Activated CD4-positive, CD25-positive, alpha-beta regulatory T cell treated with anti-CD3 and anti-CD28 coated beads, Interleukin-2, amount 50 U/mL, for 16 hours (primary cell): ENCODE data around the gene EMC8.

Experiments used
- DNase-seq: peaks from one replicate; pipeline ENCODE4 v3.0.0-alpha.2; 2020; ENCODE audit warnings: low read depth, low spot score

Gene EMC8

DNA sequence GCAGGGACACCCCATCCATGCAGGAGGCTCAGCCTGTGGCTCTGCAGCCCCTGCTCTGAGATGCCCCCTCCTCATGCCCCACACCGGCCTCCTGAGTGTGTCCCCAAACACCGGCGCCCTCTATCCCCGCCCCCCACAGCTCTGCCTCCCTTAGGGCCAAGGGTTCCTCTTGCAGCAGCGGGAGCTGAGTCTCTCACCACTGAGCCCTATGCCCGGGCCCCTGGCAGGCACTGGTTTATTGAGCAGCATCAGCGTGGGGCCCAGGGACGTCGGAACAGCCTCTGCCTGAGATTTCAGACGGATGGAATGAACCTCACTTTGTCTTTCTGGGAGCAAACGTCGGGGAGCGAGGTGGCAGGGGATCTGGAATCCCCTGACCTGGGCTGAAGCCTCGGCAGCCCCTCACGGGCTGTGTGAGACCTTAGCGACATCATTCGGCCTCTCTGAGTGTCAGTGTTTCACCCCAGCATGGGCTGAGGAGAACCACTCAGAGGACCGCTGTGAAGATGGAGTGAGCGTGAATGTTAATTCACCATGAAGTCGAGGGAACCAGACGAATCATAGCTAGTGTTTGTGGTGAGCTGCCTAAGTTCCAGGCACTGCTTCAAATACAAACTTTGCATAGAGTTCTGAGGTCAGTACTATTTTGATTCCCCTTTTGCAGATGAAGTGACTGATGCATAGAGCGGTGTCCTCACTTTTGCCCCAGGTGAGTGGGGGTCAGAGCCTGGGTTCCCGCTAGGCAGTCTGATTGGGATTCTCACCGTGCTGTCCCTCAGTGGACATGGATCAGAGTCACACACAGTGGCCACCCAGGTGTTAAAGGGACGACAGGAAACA lies 43.2 kb downstream of the EMC8 start:
- no peak for DNase-seq

DNA sequence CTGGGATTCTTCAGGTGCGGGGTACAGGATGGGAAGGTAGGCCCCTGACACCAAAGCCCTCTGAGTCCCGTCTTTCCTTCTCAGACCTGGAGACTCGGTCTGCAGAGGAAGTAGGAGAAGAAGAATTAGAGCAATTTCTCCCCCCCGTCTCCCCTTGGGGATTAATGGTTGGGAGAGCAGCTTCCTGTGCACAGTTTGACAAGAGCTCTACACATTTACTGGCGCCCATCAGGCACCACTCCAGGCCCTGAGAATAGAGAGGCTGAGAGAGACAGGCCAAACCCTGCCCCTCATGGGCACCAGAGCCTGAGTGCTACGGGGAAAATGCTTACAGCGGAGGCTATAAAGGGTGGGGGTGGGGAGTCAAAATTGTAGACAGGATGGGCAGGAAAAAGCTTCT lies 44.9 kb downstream of the EMC8 start:
- DNase-seq, result no peak

DNA sequence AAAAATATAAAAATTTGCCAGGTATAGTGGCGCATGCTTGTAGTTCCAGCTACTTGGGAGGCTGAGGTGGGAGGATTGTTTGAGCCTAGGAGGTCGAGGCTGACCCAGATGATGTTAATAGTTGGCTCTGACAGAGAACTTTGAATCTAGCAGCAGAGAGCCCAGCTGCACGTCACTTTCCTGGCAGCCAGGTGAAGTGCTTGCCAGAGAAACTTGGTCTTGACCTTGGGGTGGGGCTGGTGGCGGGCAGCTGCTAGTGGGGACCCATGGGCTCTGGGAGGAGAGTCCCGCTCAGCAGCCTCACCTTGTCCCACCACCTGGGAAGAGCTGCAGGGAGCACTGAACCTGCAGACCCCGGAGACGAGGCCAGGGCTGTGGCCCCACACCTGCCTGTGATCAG lies 45.4 kb downstream of the EMC8 start:
- DNase-seq, result no peak

DNA sequence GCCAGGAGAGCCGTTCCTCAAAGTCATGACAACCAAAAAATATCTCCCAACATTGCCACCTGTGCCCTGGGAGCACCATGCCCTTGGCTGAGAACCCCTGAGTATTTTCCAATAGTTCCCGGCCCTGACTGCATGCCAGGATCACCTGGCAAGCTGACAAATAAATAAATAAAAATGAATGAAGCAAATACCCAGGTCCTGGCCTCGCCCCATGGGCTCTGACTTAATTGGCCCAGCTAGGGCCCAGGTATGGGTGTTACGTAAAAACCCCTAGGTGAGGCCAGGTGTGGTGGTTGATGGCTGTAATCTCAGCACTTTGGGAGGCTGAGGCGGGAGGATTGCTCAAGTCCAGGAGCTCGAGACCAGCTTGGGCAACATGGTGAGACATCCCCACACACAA lies 45.8 kb downstream of the EMC8 start:
- DNase-seq, result no peak

DNA sequence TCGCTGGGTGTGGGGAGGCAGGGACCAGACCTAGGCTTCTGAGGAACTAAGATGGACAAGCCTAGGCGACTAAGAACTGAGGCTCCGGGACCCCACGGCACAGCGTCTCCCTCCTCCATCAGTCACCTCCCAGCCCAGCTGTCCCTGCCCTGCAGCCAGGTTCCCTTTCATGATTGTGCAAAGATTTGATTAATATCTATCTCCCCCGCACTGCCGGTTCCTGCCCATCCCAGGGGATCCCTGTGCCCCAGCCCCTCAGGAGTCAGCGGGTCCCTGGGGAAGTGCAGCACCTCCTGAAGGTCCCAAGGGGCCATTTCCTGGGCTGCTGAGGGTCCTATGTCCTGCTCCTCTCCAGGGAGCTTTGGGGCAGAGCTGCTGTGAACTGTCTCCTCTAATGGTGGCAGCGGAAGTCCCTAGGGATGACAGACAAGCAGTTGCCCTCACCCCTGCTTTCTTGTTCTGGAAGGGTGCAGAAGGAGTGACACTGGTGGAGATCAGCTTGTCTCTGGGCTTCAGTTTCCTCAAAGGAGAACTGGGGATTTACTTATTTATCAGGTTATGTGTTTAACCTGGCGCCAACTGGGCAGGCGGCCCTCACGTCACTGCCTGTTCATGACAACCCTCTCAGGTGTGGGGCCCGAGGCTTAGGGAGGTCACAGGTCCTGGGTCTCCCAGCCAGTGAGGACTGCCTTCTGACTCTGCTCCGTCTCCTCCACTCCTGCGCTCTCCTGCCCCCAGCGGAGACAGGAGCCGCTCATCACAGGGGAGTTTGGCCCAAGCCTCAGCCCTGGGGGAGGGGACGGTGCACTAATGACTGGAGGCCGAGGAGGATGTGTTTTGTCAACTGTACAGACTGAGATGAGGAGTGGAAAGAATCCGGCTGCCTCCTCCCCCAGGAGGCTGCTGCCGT lies 46.6 kb downstream of the EMC8 start:
- DNase-seq, result no peak

DNA sequence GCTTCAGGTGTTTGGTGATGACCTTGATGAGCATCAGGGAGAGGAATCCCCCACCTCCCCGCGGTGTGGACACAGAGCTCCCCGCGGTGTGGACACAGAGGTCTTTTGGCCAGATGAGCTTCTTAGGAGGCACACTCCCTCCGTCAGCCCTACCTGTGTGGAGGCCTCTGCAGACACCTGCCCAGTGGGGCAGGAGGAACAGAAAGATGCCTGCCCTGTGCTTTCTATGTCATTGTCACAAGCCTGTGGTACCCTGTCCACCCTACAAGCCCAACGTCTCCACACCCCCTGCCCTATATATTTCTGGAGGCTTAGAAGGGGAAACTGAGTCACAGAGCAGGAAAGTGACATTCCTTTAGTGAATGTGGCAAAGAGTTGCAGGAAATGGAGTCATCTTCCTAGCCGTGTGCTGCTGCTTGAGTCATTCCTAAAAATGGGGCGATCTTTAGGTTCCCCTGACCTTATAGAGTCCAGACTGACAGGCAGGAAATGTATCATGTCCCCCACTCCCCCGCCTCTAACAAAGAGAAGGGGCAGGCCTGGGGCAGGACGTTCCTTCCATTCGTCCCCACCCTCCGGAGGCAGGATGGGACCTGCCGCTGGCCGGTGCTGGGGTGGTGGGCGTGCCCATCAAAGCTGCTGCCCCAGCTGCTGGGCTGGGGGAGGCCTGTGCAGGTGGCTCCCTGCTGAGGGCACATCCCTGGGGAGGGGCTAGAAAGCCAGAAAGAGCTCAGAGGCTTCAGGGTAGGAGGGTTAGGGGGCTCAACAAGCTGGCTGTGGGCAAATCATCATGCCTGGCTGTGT lies 47.4 kb downstream of the EMC8 start:
- DNase-seq, result no peak

DNA sequence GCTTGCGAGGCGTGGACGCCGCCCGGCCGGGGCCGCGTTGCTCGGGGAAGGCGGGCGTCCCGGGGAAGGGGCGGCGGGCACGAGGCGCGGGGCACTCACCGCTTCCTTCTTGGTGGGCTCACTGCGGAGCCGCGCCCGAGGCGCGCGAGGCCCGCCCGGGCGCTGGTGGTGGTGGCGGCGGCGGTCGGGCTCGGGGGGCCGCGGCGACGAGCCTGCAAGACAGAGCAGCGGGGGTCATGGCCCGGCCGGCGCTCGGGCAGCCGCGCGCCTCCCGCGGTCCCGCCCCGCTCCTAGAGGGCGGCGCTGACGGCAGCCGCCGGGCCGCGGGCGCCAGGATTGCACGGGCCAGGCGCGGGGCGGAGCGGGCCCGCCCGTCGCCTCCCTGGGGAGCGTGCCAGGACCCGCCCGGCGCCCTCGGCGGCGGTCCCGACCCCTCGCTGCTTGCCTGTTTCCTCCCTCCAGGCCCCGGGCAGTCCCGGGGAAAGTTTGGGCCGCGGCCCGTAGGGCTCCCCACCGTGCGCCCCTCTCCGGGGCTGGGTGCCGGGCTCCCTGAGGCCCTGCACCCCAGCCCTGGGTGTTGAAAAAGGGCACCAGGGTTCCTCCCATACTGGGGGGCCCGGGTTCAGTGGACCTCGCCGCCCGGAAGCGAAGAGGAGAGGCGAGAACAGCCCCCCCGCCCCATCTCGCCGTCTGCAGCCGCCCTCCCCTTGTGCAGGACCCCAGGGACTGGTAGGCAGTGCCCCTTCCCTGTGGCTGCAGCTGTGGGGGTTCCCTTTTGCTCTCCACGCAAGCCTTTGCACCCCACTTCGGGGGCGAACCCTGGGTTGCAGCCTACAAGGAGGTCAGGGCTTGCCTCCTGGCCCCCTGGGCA lies 48.3 kb downstream of the EMC8 start, which contains the start of gene C16orf74:
Gene C16orf74, minus strand, starts transcription at position 270 of the 871 bp plus-strand sequence. CDS start 15,879 bp downstream, outside the sequence.
- DNase-seq, result no peak

DNA sequence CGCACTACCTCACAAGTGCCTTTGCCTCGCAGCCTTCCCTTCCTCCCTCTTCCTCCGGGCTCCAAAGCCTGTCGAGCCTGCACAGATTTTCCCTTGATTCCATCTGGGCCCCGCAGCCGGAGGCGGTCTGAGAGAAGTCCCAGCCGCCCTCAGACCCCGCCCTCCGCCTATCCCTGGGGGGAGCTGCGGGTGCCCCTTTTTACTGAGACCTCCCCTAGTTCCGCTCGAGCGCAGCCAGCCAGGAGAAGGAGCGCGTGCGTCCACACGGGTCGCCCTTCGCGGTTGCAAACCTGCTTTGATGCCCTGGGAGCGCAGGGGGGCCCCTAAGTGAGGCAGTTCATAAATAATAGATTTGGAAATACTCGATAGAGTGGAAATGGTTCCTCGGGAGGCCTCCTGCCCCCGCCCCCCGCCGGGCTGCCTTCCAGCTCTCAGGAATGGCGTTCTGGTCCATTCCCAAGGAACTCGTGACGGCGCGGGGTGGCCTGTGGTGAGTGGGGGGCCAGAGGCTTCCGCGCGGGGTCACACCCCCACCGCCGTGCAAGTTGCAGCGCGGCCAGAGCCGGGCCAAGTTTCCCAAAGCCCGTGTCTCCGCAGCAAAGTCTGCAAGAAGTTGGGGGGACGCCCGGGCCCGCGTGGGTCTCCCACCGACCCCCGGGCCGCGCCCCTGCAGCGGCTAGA lies 49.1 kb downstream of the EMC8 start:
- DNase-seq, result no peak

DNA sequence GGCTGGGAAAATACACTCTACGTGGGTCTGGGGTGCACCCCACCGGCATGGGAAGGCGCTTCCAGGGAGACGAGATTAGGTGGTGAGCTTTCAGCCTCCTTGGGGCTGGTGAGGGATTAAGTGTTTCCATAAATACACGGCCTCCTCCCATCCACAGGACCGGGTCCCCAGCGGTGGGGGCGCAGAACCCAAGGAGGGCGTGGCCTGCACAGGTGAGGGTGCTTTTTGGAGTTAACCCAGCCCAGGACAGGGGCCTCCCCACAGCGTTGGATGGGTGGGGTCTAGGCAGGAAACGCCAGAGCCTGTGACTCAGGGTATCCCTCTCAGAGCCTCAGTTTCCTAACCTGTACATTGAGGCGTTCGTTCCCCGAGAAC lies 49.6 kb downstream of the EMC8 start:
- DNase-seq, result no peak

DNA sequence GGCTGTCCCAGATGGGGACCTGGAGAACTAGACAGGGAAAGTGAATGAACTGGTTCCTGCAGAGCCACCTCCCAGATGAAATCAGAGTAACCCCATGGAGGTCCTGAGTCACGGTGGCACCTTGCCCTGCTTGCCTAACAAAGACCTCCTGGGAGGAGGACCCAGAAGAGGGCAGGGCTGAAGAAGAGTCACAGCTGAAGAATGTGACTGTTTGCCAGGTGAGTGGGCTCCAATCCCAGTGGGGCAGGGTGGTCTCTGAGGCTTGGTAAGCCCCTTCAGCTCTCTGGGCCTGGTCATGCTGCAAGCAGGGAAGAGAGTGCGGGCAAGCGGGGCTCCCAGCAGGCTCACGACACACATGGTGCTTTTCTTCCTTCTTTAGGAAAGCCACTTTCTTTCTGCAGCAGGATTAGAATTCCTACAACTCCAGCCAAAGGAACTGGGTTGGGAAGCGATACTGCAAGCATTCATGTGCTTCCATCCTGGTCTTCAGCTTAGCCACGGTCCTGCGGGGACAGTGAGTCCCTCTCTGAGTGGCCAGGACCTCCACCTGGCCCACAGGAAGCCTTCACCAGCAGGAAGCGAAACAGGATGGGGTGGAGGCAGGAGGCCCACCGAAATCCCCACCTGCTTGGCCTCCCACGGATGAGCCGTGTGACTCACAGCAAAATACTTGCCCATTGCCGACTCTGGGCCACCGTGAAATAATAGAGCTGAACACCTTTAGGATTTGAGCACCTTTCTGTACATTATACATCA lies 52.7 kb downstream of the EMC8 start:
- no peak for DNase-seq

DNA sequence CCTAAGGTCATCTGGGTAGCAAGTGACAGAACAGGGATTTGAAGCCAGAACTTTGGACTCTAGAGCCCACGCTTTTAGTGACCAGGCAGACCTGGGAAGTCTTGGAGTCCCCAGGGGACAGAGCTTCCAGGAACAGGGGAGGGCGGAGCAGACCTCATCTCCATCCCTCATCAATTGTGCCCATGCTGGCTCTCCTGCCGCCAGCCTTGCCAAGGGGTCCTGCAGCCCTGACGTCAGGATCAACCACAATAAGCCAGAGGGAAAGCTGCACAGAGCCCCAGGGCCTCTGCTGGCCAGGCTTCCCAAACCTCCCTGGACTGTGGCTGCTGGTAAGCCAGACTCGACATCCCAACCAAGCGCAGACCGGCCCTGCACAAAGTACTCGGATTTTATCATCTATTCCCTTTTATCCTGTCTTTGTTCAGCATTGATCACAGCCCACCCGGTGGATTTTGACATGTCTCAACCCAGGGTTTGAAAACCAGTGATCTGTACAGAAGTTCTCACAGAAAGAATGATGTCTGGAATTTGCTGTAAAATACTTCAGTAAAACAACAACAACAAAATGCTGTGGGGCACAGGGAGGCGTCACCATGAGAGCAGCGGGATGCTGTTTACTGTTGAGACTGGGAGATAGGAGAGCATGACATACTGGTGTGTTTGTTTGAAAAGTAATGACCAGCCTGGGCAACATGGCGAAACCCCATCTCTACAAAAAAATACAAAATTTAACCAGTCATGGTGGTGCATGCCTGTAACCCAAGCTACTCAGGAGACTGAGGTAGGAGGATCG lies 60.2 kb downstream of the EMC8 start:
- no peak for DNase-seq

DNA sequence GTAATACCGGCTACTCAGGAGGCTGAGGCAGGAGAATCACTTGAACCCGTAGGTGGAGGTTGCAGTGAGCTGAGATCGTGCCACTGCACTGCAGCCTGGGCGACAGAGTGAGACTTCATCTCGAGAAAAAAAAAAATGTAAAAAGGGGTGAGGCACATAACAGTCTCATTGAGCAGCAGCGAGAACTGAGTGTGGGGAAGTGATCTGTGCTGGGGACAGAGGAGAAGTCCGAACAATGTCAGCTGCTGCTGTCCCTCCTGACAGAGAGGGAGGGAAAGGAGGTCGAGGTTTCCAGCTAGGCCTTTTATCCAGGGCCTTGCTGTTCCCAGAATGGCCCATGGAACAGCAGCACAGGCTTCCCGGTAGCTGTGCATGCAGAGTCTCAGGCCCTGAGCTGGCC lies 62.4 kb downstream of the EMC8 start:
- no peak for DNase-seq

DNA sequence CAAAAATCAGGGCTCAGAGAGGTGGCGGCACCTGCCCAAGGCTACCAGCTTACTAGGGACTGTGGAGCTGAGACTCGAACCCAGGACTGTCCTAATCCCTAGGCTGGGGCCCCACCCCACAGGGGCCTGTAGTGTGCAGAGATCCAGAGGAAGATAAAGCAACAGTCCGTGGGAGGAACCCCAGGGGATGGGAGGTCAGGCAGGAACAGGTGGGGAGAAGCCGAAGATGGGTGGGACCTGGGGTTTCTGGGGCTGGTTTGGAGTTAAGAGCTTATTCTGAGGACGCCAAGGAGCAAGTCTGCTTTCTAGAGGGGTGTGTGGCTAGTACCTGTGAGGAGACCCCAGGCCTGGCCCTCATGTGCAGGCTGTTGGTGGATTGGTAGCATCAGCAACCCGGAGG lies 63.4 kb downstream of the EMC8 start:
- no peak for DNase-seq

DNA sequence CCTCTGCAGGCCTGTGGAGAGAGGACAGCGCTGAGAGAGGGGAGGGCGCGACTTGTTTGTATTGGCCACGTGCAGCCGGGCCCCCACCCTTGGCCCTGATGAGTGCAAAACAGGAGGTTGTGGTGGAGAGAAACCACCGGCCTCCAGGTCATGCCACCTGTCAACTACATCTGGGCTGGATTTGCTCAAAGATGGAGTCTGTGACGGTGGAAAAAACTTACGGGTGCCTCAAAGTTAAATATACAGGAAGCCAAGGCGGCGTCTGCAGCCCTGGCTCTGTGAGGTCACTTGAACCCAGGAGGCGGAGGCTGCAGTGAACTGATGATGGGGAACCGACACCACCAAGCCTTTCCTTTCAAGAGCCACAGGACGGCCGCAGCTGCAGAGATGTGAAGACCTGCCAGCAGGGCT lies 64.1 kb downstream of the EMC8 start:
- DNase-seq, result peak; percentile 11

DNA sequence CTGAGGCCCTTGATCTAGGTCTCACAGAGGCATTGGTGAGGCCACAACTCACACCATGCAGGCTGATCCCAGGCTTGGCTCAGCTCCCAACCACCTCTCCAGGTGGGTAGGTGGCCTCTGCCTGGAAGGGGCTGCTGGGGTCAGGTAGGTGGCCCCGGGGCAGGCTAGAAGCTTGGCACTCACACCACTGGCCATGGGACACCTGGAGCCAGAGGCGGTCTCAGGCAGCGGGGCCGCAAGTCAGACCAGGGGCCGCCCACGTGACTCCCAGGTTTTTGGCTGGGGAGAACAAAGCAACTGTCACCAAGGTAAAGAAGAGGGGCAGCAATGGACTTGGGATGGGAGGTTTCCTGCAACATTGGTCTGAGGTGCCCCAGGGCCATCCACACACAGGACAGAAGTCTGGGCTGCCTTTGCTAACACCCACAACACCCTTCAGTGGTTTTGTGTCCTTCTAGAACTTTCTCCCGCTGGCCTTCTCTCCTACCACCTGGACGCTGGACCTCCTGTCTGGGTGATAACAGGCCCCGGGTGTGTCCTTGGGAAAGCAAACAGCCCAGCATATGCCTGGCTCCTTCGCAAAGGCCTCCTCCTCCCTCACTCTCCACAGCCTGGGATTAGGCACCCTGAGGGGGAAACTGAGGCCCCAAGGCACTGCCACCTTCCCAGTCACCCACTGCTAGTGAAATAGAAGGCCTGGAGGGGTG lies 64.9 kb downstream of the EMC8 start:
- no peak for DNase-seq

DNA sequence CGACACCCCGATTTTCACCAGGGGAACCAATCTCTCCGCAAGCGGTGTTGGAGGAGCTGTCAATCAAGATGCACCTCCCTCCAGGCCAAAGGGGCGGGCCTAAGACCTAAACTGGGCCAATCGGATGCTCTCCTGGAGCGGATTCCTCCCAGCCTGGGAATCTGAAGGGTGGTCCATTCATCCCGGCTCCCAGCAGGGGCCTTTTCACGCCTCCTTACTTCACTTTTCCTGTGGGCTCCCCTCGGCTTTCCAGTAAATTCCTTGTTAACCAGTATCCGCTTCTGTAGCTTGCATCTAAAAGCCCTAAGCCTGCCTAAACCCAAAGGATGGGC lies 65.5 kb downstream of the EMC8 start:
- DNase-seq, result no peak

DNA sequence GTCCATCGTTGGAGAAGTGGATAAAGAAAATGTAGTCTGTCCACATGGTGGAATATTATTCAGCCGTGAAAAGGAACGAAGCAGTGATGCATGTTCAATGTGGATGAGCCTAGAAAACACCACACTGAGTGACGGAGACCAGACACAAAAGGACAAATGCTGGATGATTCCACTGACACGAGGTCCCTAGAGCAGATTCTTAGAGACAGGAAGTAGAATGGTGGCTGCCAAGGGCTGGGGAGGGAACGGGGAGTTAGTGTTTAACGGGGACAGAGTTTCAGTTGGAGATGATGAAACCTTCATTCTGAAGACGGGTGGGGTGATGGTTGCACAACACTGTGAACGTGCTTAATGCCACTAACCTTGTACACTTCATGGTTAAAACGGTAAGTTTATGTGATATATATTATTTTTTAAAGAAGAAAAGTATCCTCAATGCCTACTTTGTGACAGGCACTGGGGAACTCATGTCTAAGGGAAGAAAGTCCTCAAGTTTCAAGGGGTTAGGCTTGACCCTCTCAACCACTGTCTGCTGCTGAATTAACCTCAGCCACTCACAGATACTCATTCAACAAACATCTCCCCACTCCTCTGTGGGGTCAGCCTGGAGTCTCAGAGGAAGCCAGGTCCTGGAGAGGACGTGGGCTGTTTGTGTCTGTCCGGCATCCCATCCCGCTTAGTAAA lies 66.0 kb downstream of the EMC8 start:
- no peak for DNase-seq

DNA sequence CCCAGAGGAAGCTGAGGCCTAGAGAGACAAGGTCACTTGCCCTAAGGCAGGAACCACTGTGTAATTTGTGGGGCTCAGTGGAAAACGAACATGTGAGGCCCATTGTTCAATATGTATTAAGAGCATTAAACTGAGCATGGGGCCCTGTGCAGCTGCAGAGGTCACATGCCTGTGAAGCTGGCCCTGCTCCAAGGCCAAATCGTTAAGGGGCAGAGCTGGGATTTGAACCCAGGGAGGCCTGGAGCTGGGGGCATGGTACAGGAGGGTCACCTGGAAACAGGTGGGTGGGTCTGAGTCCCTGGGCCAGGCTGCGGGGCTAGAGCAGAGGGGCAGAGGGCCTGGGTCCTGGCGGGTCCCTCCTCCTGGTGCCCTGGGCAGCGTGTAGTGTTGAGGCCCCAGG lies 68.2 kb downstream of the EMC8 start:
- no peak for DNase-seq
